ENCODE data around the gene KCNJ6. TPM values are rescaled to one million over a fixed set of nuclear protein-coding genes. Genes with fewer than 3 reads are reported as not detected.

KCNJ6 gene
- total and polyA plus RNA-seq, 2 donors from 2014 or later, result 0.06 TPM; not detected in 1

DNA sequence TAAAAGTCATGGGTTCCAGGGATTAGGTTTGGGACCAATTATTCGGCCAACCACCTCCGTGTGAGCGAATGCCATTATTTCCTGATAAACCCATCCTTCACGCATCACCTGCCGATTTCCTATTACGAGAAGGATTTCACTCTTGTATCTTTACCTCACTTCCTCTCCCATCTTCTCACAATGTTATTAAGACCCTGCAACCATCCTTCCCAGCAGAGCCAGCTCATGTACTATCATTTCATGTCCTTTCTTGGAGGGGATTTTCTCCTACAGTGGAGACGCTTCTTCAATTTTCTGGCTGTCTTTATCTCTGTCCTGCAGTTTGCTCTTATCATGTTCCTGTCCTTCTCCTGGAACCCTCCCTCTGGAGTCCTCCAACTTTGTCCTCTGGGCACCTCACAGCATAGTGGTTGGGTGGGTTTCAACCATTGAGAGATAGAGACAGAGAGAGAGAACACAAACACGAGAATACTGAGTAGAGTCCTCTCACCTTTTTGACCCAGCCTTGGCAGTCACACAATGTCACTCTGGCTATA is 357.5 kb downstream of the KCNJ6 start:
- no peak for FAIRE-seq
- intact Hi-C loops (cut with DNase I), result no loop called here
- Histone ChIP-seq H3K27me3 (ENCODE audit: control insufficient read depth, insufficient read depth, low read length) (no peaks in the 10 kb centered on the region), H3K27ac (ENCODE audit: low read depth in 2 of 2, low read length in 2 of 2) (no peak overlapping the region), H3K36me3 (ENCODE audit: control insufficient read depth in 2 of 3, insufficient read depth in 3 of 3, low read length in 3 of 3) (no peaks in the 10 kb centered on the region), H3K4me1 (ENCODE audit: control insufficient read depth in 2 of 3, insufficient read depth in 2 of 3, low read depth in 1 of 3, low read length in 3 of 3) (peaks cover 0 to 9% (median 0%) of the 10 kb centered on the region in 3 donors), H3K4me3 (ENCODE audit: low read length in 3 of 3) (no peak overlapping the region), H3K9me3 (ENCODE audit: control insufficient read depth in 2 of 3, insufficient read depth in 1 of 3, low read length in 3 of 3) (no peaks in the 10 kb centered on the region), H3K9ac (ENCODE audit: low read length in 3 of 3) (no peak overlapping the region)
- TF ChIP-seq, protein P1, sequence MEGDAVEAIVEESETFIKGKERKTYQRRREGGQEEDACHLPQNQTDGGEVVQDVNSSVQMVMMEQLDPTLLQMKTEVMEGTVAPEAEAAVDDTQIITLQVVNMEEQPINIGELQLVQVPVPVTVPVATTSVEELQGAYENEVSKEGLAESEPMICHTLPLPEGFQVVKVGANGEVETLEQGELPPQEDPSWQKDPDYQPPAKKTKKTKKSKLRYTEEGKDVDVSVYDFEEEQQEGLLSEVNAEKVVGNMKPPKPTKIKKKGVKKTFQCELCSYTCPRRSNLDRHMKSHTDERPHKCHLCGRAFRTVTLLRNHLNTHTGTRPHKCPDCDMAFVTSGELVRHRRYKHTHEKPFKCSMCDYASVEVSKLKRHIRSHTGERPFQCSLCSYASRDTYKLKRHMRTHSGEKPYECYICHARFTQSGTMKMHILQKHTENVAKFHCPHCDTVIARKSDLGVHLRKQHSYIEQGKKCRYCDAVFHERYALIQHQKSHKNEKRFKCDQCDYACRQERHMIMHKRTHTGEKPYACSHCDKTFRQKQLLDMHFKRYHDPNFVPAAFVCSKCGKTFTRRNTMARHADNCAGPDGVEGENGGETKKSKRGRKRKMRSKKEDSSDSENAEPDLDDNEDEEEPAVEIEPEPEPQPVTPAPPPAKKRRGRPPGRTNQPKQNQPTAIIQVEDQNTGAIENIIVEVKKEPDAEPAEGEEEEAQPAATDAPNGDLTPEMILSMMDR (IDR thresholded peaks at IDR 0.05; ENCODE audit: borderline replicate concordance, extremely low read depth, insufficient read depth), result no peak
- no peak for DNase-seq

Data from kidney (tissue), 14 donors.